ENCODE measurements around the gene MGAT1.

The MGAT1 gene

GRCh38 chr5:180776376-180776775 lies 26.2 kb downstream of the MGAT1 start:
- no peak overlapping the region for H3K27ac ChIP-seq (replicated peaks)
- DNase-seq (ENCODE audit: low read depth in 1 of 2, low spot score in 1 of 2), result no peak
- no peak overlapping the region for H3K4me3 ChIP-seq (replicated peaks; ENCODE audit: insufficient read depth, low read length)
- TF ChIP-seq CTCF (IDR thresholded peaks at IDR 0.05; ENCODE audit: insufficient read depth, low read length) (no peak), SPI1 (IDR thresholded peaks at IDR 0.05; ENCODE audit: borderline replicate concordance, low read depth) (no peak), REST (IDR thresholded peaks at IDR 0.05; ENCODE audit: insufficient replicate concordance, low read depth) (no peak), GABPA (IDR thresholded peaks at IDR 0.05; ENCODE audit: low read depth) (no peak), POLR2AphosphoS5 (IDR thresholded peaks at IDR 0.05; ENCODE audit: low read depth) (no peak)
- no peaks in the 10 kb centered on the region for H3K27me3 ChIP-seq (ENCODE audit: insufficient read depth, poor library complexity, severe bottlenecking)

- no peak for DNase-seq (ENCODE audit: low read depth in 1 of 2, low spot score in 1 of 2)
- Histone ChIP-seq H3K4me3 (replicated peaks; ENCODE audit: insufficient read depth, low read length) (no peak overlapping the region), H3K27me3 (ENCODE audit: insufficient read depth, poor library complexity, severe bottlenecking) (no peaks in the 10 kb centered on the region), H3K27ac (replicated peaks) (no peak overlapping the region)
- no peak for TF ChIP-seq GABPA (IDR thresholded peaks at IDR 0.05; ENCODE audit: low read depth)
- TF ChIP-seq SPI1 (IDR thresholded peaks at IDR 0.05; ENCODE audit: borderline replicate concordance, low read depth), result no peak
- no peak for TF ChIP-seq POLR2AphosphoS5 (IDR thresholded peaks at IDR 0.05; ENCODE audit: low read depth)
- TF ChIP-seq CTCF (IDR thresholded peaks at IDR 0.05; ENCODE audit: insufficient read depth, low read length), result no peak
- no peak for TF ChIP-seq REST (IDR thresholded peaks at IDR 0.05; ENCODE audit: insufficient replicate concordance, low read depth)
These were observed 27.0 kb downstream of the MGAT1 start for GRCh38 chr5:180775624-180776023.

- TF ChIP-seq GABPA (IDR thresholded peaks at IDR 0.05; ENCODE audit: low read depth) (no peak), REST (IDR thresholded peaks at IDR 0.05; ENCODE audit: insufficient replicate concordance, low read depth) (no peak), CTCF (IDR thresholded peaks at IDR 0.05; ENCODE audit: insufficient read depth, low read length) (no peak), SPI1 (IDR thresholded peaks at IDR 0.05; ENCODE audit: borderline replicate concordance, low read depth) (no peak), POLR2AphosphoS5 (IDR thresholded peaks at IDR 0.05; ENCODE audit: low read depth) (no peak)
- Histone ChIP-seq H3K27me3 (ENCODE audit: insufficient read depth, poor library complexity, severe bottlenecking) (no peaks in the 10 kb centered on the region), H3K4me3 (replicated peaks; ENCODE audit: insufficient read depth, low read length) (no peak overlapping the region), H3K27ac (replicated peaks) (no peak overlapping the region)
- no peak for DNase-seq (ENCODE audit: low read depth in 1 of 2, low spot score in 1 of 2)
These were observed 30.8 kb downstream of the MGAT1 start for GRCh38 chr5:180771839-180772238.
